ENCODE data around the gene NTSR1. TPM values are rescaled to one million over a fixed set of nuclear protein-coding genes. Genes with fewer than 3 reads are reported as not detected.

Gene NTSR1
- total and polyA plus RNA-seq, 12 donors, result 0.03 to 0.14 (median 0.11) TPM; not detected in 9

GRCh38 chr20:62724692-62725595 lies 16.3 kb downstream of the NTSR1 start:
- TF ChIP-seq CTCF (IDR thresholded peaks at IDR 0.05), result no peak
- no peak for TF ChIP-seq POLR2A (IDR thresholded peaks at IDR 0.05)
- no peak for DNase-seq
- peaks cover 27% of the 10 kb centered on the region for H3K27me3 ChIP-seq
- WGBS, 4 donors, result 77 to 83% (median 80%) methylated on average over 15 to 24 of the region's 24 CpGs
- intact Hi-C loops (cut with DNase I), result no loop called here
- H3K4me1 ChIP-seq (replicated peaks in 1 of 2), result no peaks in the 10 kb centered on the region
- no peak overlapping the region for H3K4me3 ChIP-seq
- peaks cover 0 to 7% (median 0%) of the 10 kb centered on the region in 3 donors for H3K9me3 ChIP-seq (replicated peaks in 1 of 3)
- no peak overlapping the region for H3K27ac ChIP-seq
- H3K36me3 ChIP-seq (replicated peaks in 1 of 2), result no peaks in the 10 kb centered on the region

GRCh38 chr20:62725596-62726268 lies 17.1 kb downstream of the NTSR1 start:
- Histone ChIP-seq H3K27me3 (peaks cover 22% of the 10 kb centered on the region), H3K9me3 (replicated peaks in 1 of 3) (peaks cover 0 to 3% (median 0%) of the 10 kb centered on the region in 3 donors), H3K4me3 (no peak overlapping the region), H3K36me3 (replicated peaks in 1 of 2) (no peaks in the 10 kb centered on the region), H3K4me1 (replicated peaks in 1 of 2) (no peaks in the 10 kb centered on the region), H3K27ac (no peak overlapping the region)
- DNase-seq, result no peak
- TF ChIP-seq CTCF (IDR thresholded peaks at IDR 0.05), result no peak
- TF ChIP-seq POLR2A (IDR thresholded peaks at IDR 0.05), result no peak
- WGBS, 4 donors, result 76 to 90% (median 85%) methylated on average over 15 of the region's 15 CpGs
- intact Hi-C loops (cut with DNase I), result no loop called here

GRCh38 chr20:62726276-62726675 lies 17.6 kb downstream of the NTSR1 start:
- WGBS, 4 donors, result 65 to 81% (median 72%) methylated on average over 12 of the region's 12 CpGs
- TF ChIP-seq CTCF (IDR thresholded peaks at IDR 0.05), result no peak
- TF ChIP-seq POLR2A (IDR thresholded peaks at IDR 0.05), result no peak
- DNase-seq, result peak in 1 of 7 donors; percentile 4
- Histone ChIP-seq H3K4me1 (replicated peaks in 1 of 2) (no peaks in the 10 kb centered on the region), H3K4me3 (no peak overlapping the region), H3K27me3 (peaks cover 22% of the 10 kb centered on the region), H3K9me3 (replicated peaks in 1 of 3) (no peaks in the 10 kb centered on the region), H3K36me3 (replicated peaks in 1 of 2) (no peaks in the 10 kb centered on the region), H3K27ac (no peak overlapping the region)
- intact Hi-C loops (cut with DNase I), result no loop called here
